Stromal cell of bone marrow (primary cell): Measurements from ENCODE around the gene ADAR.

Experiments
- DNase-seq: peaks from one replicate; pipeline ENCODE4 v3.0.0-alpha.2; 2012; ENCODE audit warnings: low read depth

Gene ADAR

DNA sequence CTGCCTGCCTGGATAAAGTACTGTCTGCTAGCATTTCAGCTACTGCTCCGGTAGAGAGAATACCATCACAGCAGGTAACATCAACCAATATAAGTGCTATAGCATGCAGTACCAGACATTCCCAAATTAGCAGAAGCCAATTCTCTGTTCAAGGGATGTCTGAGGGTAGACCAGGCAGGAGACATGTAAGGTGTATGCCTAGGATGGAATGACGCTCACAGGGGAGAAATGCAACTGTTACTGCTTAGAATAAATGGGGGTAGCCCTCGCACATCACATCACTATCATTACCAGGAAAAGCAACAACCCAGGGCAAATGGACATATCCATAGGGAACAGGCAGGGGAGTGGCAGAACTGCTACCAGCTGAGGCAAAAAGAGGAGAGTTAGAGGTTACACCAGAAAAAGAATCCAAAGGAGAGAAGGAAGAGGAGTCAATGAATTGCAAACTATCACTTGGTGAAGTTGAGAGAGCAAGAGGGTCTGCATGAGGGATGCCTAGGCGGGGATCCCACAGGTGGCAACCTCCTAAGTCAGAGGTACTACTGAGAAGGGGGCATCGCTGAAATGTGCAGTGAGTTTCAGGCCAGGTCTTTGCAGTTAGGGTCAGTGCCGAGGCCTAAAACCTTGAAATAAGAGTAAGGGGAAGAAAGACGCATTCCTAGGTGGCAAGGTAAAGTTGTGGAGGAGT, 50.6 kb downstream of the ADAR start:
- no peak for DNase-seq

DNA sequence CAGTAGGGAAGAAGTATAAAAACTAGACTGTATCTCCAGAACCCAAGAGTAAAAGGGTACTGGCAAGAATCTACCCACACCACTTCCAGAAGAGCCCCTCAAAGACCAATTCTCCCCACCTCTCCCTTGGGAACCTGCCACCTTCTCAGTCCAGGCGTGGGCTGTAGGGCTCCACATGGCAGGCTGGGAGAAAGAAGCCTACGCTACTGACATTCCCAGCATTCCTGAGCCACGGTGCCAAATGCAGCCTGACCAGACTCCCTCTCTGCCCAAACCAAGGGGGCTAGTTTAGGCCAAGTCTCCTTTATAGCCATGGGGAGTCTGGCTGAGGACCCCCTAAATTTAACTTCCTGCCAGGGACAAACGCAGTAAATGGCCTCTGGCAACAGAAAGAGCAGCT, 51.6 kb downstream of the ADAR start:
- no peak for DNase-seq

DNA sequence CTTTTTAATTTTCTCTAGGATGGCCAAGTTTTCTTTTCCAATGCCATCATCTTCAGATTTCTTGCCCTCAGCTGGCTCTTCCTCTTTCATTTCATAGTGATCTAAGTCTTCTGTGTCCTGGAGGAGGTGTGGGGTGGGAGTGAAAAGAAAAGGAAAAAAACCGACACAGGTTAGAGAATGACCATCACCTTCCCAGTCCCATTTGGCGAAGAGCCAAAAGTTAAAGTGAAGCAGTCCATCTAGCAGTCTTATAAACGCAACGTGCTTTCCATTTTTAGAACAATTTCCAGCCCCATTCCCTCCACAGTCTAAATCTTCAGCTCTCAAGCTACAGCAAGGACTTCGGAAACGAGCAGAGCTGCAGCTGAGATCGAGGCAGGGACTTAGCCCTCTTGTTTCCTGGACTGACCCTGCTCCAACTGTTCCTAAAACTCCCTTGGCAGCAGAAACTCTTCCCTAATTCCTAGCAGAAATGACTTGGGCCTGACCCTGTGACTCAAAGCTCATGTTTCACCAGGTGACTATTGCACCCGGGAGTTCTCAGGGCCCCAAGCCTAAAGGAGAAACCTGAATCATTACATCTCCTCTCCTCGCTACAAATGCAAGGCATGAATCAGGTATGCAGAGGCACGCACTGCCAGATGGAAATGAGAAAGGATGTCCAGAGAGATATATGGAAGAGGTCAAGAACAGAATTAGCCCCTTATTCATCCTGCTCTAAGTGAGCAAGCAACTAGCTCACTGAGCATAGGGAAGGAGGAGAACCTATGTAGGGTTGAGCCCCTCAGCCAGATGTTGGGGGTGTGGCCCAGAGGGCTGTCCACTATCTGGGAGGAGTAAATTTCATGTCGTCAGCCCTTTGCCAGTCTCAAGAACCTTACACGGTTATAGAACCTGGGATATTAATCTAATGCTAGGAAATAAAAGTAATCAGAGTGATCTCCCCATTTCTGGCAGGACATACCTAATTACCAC, 54.6 kb downstream of the ADAR start:
- no peak for DNase-seq

DNA sequence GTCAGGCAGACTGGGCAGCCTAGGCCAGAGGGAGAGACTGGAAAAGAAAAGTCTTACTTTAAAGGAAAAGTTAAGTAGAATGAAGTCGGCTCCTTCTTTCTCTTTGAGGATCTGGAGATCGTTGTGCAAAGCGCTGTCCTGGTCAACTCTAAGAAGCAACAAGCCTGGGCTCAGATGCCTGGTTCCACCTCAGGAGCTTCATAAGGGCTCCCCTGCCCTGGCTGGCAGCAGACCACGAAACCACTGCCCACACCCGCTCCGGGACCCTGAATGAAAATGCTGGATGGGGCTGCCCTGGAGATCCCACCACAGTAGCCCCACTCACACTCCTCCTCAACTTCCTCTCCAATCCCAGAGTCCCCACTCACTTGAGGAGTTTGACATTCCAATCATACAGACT, 56.0 kb downstream of the ADAR start:
- DNase-seq, result no peak

DNA sequence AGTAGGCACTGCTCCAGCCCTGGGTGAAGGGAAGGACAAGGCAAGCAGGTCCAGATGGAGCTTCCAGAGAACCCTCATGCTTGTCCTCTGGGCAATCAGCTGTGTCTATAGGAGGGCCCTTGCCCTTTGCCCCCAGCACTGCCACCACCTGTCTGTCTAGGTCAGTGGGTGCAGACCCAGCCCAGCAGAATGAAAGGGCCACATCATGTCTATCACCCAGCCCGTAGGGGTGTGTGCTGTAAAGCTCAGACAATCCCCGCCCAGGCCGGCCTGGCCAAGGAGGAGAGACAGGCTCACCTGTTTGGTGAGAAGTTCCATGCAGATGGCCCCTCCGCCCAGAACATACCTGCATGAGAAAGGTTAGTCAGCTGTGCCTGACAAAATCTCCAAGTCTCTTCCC, 56.5 kb downstream of the ADAR start:
- no peak for DNase-seq

DNA sequence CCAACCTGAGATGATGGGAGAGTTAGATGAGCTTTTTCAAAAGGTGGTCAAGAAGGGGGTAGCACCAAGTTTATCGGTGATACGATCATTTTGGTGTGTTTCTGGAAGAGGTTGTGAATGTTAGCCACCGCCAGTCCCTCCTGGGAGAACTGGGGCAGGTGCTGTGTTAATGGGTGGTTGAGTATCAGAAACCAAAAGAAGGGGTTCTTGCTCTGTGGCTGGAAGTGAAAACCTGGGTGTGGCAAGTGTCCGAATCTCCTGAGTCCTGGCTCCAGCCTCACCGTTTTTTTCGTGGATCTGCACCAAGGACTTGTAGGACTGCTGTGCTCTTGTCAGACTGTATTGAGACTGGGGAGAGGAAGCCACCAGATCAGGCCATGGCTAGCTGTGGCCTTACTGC, 57.3 kb downstream of the ADAR start:
- DNase-seq, result no peak

DNA sequence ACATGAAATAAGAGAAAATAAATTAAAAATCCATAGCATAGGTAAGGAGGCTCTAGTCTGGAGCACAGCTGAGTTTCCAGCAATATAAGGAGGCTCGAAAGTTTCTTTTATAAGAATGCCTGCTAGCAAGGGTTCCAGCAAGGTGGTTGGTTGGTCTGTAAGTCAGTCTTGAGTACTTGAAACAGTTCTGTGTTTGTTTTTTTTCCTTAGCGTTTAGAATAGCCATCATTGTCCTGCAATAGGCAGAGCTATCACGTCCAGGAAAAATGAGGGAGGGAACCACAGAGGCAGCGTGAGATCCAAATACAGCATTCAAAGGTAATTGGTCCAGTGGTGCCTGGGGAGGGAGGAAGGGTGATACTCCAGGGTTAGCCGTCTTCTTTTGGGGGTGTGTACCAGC, 57.9 kb downstream of the ADAR start:
- no peak for DNase-seq

DNA sequence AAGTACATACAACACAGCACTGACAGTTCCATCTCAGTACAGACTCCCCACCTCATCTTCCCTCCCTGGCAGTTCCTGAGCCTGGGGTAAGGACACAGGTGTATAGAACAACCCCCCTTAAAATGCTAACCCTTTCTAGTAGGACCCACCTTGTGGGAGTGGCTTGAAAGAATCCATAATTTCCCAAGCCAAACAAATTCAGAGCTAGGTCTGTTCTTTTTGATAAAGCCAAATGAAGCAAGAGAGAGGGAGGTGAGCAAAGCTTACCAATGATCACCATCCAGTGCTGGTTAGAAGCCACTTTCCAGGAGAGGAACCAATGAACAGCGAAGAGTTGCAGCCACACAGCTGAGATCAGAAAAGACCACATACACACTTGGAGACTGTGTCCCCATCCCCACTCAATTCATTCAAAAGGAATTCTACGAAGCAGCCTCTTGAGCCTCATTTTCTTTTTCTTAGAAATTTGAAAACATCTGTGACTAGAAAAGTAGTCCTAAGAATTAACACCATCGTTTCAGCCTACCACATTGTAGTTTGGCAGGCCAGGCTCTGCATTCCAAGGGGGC, 58.7 kb downstream of the ADAR start:
- no peak for DNase-seq

DNA sequence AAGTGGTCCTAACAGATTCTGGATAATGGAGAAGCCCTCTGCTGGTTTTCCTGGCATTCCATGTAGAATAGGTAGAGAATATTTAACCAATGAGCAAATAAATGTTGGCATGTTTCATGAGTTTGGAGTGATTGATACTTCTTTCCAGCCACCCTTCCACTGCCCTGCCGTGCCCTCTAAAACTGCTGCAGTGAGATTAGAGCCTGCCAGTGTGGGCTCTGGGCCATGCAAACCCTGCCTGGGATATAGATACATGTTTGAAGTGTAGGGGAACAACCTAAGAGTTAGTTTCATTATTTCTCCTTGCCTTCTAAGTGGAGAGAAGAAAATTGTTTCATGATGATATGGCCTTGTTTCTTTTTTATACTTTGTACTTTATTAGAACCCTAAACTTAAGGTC, 60.0 kb downstream of the ADAR start:
- DNase-seq, result no peak

DNA sequence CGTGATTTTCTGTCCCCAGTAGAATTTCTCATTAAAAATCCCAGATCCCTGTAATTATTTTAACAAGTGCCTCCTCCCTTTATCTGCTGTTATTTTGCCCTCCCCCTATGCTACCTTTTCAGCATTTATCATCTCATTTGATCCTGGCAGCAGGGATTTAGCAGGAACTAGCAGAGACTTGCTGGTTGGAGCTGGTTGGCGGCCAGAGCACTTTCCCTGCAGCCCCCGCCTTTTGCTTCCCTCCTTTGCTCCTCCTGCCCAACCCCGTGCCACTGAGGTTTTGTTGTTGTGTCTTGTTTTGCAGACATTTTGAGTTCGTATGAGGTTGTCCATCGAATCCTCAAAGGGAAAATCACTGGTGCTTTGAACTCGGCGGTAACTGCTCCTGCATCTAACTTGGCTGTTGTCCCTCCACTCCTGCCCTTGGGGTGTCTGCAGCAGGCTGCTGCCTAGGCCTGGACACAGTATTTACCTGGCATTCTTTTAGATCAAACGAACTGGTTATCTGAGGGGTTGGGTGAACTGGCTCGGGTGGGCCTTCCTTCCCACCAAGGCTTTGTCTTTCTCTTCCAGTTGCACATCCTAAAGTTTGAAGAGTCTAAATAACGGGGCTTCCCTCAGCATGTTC, 60.8 kb downstream of the ADAR start:
- no peak for DNase-seq

DNA sequence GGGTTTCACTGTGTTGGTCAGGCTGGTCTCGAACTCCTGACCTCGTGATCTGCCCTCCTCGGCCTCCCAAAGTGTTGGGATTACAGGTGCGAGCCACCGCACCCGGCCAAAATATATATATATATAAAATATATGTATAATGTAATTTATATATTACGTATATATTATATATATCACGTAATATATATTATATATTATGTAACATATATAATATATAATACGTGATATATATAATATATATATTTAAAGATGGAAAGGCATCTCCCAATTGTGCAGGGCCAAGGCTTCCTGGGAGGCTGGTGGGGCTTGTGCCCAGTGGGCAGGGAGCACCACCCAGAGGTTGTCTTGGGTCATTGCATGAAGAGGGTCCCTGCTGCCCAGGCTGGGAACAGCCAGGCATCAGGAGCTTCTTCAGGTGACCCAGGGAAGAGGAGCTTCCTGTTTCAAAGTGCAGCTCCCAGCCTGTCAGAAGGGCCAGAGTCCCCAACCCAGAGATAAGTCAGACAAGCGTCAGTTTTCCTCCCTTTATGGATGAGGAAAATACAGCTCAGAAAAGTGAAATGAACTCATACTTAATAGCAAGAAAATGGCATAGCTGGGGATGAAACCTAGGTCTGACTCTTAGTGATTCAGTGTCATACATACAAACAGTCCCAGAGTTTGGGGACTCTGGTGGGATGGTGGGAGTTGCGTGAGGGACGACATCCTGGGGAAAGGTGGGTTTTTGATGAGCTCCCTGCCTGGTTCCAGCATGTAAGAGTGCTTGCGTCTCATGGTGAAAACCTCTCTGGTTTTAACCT, 61.5 kb downstream of the ADAR start:
- DNase-seq, result peak; percentile 21

DNA sequence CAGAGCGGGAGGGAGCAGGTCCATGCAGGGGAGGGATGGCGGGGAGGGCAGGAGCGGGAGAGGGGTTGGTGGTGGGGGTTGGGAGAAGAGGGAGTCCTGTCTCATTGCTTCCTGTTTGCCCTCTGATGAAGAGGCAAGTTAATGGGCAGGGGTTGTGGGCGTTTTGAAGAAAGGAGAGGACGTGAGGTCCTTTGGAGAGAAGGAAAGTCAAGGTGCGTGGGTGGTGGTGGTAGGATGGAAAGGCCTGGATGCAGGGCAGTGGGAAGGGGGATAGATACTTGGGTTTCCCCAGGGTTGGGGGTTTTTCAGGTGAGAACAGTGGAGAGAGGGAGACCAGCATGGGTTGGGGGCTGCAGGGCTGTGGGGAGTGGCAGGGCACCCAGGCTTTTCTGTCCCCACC, 66.8 kb downstream of the ADAR start:
- DNase-seq, result no peak

DNA sequence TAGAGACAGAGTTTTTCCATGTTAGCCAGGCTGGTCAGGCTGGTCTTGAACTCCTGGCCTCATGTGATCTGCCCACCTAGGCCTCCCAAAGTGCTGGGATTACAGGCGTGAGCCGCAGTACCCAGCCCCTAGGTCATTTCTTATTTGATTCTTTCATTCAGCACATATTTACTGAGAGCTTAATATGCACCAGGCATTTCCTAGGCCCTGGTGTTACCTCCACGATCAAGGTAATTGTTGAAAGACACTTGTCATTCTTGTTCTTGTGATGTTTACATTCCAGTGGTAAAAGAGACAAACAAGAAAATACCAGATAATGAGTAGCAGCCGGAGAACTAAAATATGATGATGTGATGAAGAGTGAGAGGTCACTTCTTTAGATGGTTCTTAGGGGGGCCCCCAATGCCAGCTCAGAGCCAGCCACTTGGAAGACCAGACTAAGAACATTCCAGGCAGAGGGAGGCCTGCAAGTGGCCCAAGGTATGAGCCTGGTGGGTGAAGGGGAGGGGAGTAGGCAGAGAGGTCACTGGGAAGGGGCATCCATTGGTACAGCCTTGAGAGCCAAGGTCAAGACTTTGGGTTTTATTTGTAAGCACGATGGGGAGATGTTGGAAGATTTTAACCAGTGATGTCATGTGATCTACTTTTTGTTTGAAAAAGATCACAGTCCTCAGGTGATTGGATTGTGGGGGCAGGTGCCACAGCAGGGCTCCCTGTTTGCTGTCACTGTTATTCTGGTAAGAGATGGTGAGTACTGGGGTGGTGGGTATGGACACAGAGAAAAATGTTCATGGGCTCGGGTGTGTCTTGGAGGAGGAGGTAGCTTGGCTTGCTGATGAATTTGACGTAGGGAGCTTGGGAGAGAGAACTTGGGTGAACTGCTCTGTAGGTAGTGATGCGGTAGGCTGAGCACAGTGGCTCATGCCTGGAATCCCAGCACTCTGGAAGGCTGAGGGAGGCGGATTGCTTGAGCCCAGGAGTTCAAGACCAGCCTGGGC, 68.2 kb downstream of the ADAR start:
- no peak for DNase-seq

DNA sequence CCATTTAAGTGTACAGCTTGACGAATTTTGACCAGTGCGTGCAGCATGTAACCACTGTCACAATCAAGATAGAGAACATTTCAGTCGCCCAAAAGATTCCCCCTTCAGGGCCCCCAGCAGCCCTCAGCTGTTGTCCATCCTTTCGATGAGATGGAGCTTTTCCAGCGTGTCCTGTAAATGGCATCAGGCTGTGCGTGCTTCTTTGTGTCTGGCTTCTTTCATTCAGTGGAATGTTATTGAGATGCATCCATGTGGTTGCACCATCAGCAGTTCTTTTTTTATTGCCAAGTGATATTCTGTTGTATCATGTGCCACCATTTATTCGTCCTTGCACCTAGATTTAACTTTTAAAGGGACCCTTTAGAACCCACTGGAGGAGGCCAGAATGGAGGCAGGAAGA, 71.4 kb downstream of the ADAR start:
- no peak for DNase-seq

DNA sequence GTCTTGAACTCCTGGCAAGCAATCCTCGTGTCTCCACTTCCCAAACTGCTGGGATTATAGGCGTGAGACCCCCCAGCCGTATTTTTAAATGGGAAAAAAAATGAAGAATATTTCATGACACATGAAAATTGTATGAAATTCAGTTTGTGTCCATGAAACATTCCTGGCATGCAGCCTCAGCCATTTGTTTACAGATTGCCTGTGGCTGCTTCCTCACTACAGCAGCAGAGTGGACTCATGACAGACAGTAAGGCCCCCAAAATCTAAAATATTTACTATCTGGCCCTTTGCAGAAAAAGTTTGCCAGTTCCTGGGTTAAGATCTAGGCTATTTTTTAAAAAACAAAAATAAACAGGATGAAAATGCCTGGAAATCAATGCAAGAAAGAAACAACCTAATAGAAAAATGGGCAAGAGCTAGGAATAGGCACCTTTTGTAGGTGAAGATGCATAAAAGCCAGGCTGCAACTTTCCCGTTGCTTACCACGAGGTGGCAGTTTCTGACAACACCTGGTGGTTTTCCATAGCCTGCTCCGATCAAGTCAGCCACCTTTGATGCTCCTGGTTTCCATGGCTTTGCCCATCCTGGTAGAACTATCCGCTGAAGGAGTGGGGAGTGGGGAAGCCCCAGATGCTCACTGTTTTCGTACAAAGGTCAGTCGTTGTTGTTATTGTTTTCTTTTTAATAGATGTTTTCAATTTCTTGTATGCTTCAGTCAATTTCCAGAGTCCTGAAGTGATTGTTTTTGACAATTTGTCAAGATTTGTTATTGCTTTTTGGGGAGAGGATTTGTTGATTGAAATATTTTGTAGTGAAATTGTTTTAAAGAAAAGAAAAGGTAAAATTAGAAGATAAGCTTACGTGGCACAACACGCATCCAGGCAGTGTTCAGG, 73.8 kb downstream of the ADAR start:
- DNase-seq, result no peak
